Measurements from ENCODE around the gene CEP70.

Gene CEP70

GRCh38 chr3:138452436-138452835 lies 141.6 kb downstream of the CEP70 start:
- DNase-seq (ENCODE audit: low read depth in 3 of 3, low spot score in 1 of 3) = no peak

GRCh38 chr3:138451595-138452162 lies 142.4 kb downstream of the CEP70 start:
- DNase-seq (ENCODE audit: low read depth in 3 of 3, low spot score in 1 of 3) = no peak

- no peak for DNase-seq (ENCODE audit: low read depth in 3 of 3, low spot score in 1 of 3)
Measured at GRCh38 chr3:138450704-138451424, 143.2 kb downstream of the CEP70 start.

GRCh38 chr3:138450181-138450580 lies 143.9 kb downstream of the CEP70 start:
- no peak for DNase-seq (ENCODE audit: low read depth in 3 of 3, low spot score in 1 of 3)

GRCh38 chr3:138449490-138449889 lies 144.6 kb downstream of the CEP70 start:
- DNase-seq (ENCODE audit: low read depth in 3 of 3, low spot score in 1 of 3) = no peak

- DNase-seq (ENCODE audit: low read depth in 3 of 3, low spot score in 1 of 3) = no peak
Measured at GRCh38 chr3:138448631-138449030, 145.4 kb downstream of the CEP70 start.

GRCh38 chr3:138445654-138446053 lies 148.4 kb downstream of the CEP70 start:
- DNase-seq (ENCODE audit: low read depth in 3 of 3, low spot score in 1 of 3) = no peak

- DNase-seq (ENCODE audit: low read depth in 3 of 3, low spot score in 1 of 3) = no peak
Measured at GRCh38 chr3:138445236-138445635, 148.8 kb downstream of the CEP70 start.

Measured in stimulated activated CD4-positive, alpha-beta T cell treated with anti-CD3 and anti-CD28 coated beads, TNF-alpha, amount 100 ng/mL, for 1 hour (primary cell).